ENCODE measurements around the gene APOLD1.

DNA sequence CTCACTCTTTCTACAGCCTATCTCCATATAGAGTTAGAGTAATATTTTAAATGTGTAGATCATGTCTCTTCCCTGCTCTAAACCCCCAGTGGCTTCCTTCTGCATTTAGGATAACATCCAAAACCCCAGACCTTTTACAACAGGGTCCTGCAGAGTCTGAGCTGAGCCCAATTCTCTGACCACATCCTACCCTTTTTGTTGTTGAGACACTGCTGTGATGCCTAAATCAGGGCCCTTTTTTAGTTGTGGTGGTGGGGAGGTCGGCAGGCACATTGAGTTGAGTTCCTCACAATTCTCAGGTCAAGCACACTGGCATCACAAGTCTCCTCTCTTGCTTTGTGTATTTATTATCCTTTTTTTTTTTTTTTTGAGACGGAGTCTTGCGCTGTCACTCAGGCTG is 25.9 kb downstream of the APOLD1 start:
- TF ChIP-seq, protein P1, sequence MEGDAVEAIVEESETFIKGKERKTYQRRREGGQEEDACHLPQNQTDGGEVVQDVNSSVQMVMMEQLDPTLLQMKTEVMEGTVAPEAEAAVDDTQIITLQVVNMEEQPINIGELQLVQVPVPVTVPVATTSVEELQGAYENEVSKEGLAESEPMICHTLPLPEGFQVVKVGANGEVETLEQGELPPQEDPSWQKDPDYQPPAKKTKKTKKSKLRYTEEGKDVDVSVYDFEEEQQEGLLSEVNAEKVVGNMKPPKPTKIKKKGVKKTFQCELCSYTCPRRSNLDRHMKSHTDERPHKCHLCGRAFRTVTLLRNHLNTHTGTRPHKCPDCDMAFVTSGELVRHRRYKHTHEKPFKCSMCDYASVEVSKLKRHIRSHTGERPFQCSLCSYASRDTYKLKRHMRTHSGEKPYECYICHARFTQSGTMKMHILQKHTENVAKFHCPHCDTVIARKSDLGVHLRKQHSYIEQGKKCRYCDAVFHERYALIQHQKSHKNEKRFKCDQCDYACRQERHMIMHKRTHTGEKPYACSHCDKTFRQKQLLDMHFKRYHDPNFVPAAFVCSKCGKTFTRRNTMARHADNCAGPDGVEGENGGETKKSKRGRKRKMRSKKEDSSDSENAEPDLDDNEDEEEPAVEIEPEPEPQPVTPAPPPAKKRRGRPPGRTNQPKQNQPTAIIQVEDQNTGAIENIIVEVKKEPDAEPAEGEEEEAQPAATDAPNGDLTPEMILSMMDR (IDR thresholded peaks at IDR 0.05; ENCODE audit: low read depth, low read length, missing input control) = no peak
- TF ChIP-seq SP1 (IDR thresholded peaks at IDR 0.05) (no peak), YY1 (IDR thresholded peaks at IDR 0.05) (no peak), TAF1 (conservative IDR thresholded peaks at IDR 0.05) (no peak), NR2F2 (IDR thresholded peaks at IDR 0.05) (no peak), ATF3 (IDR thresholded peaks at IDR 0.05) (no peak), RXRA (IDR thresholded peaks at IDR 0.05) (no peak), JUND (IDR thresholded peaks at IDR 0.05) (no peak), RAD21 (IDR thresholded peaks at IDR 0.05) (no peak), EGR1 (IDR thresholded peaks at IDR 0.05; ENCODE audit: low read depth in 2 of 2) (no peak)
- TF ChIP-seq, protein P2, sequence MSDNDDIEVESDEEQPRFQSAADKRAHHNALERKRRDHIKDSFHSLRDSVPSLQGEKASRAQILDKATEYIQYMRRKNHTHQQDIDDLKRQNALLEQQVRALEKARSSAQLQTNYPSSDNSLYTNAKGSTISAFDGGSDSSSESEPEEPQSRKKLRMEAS (IDR thresholded peaks at IDR 0.05) = no peak

All from liver (tissue), 3 donors.